NB4 (cell line): ENCODE data around the gene PMEL.
A peak's percentile ranks its signal among the peaks of the same experiment; 100 is the strongest.

ENCODE experiments used
- CTCF ChIP-seq: IDR thresholded peaks from one replicate; pipeline ENCODE4 v1.5.1; 2012; ENCODE audit warnings: low read depth, low read length
- MYC ChIP-seq: IDR thresholded peaks from 2 replicates; pipeline ENCODE4 v1.6.1; 2011; ENCODE audit warnings: low read depth, low read length
- POLR2A ChIP-seq: IDR thresholded peaks from 2 replicates; pipeline ENCODE4 v1.6.1; 2011; ENCODE audit warnings: mild to moderate bottlenecking; ENCODE audit not compliant: insufficient read length; ENCODE audit errors: extremely low read depth
- TF ChIP-seq, protein P1 (sequence below): IDR thresholded peaks from 2 replicates; pipeline ENCODE4 v1.6.1; 2011; ENCODE audit warnings: low read depth, low read length

DNA sequence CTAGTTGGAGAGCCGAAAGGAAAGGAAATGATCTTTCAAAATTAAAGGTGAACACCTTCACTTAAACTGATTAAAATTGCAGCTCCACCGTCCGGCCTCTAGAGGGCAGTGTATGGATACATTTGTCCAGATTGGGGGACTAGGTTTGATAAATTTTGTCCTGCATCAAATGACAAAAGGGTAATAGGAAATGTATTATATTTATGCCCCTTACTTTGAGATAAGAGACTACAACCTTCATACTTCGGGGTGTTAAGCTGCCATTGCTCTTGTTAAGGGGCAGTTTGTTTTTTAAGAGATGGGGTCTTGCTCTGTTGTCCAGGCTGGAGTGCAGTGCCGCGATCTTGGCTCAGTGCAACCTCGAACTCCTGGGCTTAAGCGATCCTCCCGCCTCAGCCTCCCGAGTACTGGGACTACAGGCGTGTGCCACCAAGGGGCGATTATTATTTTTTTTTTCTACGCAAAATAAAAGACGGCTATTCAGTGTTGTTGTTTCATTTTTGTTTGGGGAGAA lies 30.4 kb upstream of the PMEL start:
- TF ChIP-seq CTCF, result peak; percentile 78
- no peak for TF ChIP-seq POLR2A
- TF ChIP-seq, protein P1, sequence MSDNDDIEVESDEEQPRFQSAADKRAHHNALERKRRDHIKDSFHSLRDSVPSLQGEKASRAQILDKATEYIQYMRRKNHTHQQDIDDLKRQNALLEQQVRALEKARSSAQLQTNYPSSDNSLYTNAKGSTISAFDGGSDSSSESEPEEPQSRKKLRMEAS, result no peak
- no peak for TF ChIP-seq MYC
